ENCODE results near the gene CREB3L1. TPM values are rescaled to one million over a fixed set of nuclear protein-coding genes. Genes with fewer than 3 reads are reported as not detected.

CREB3L1 gene
- total RNA-seq, 4 donors from 2014 or later: 1.3 to 8.7 (median 3.7) TPM

DNA sequence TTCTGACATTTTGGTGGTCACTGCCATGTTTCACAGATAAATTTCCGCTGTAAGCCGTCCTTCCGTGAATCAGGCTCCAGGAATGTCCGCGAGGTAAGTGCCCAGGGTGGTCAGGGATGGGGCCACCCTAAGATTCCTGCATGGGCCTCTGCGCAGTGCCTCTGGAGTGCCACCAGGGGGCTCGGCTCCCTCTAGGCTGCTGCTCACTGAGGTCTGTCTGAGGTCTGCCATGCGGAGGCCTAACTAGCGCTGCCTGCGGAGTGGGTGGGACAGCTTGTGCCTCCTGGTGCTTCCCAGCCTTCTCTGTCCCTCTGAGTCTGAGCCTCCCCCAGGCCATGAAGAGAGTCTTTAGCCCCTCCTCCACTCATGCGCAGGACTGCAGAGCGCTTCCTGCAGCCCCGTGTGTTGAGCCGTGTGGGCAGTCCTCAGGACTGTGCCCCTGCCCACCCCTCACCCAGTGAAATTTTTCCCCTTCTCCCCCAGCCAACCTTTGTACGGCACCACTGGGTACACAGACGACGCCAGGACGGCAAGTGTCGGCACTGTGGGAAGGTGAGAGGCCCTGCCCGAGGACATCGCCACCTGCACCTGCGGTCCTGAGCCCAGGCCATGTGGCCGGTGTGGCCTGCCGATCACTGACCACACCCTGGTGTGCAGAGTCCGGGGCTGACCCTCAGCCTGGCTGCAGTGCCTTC, 92.1 kb downstream of the CREB3L1 start:
- TF ChIP-seq EP300 (IDR thresholded peaks at IDR 0.05) (no peak), POLR2AphosphoS5 (IDR thresholded peaks at IDR 0.05) (no peak), POLR2A (IDR thresholded peaks at IDR 0.05; ENCODE audit: low read depth) (no peak)
- TF ChIP-seq, protein P1, sequence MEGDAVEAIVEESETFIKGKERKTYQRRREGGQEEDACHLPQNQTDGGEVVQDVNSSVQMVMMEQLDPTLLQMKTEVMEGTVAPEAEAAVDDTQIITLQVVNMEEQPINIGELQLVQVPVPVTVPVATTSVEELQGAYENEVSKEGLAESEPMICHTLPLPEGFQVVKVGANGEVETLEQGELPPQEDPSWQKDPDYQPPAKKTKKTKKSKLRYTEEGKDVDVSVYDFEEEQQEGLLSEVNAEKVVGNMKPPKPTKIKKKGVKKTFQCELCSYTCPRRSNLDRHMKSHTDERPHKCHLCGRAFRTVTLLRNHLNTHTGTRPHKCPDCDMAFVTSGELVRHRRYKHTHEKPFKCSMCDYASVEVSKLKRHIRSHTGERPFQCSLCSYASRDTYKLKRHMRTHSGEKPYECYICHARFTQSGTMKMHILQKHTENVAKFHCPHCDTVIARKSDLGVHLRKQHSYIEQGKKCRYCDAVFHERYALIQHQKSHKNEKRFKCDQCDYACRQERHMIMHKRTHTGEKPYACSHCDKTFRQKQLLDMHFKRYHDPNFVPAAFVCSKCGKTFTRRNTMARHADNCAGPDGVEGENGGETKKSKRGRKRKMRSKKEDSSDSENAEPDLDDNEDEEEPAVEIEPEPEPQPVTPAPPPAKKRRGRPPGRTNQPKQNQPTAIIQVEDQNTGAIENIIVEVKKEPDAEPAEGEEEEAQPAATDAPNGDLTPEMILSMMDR (IDR thresholded peaks at IDR 0.05): peak; percentile 55 to 88 (median 60)
- WGBS: 73% methylated on average over 22 of the region's 25 CpGs
- intact Hi-C loops (cut with DNase I): no loop called here

DNA sequence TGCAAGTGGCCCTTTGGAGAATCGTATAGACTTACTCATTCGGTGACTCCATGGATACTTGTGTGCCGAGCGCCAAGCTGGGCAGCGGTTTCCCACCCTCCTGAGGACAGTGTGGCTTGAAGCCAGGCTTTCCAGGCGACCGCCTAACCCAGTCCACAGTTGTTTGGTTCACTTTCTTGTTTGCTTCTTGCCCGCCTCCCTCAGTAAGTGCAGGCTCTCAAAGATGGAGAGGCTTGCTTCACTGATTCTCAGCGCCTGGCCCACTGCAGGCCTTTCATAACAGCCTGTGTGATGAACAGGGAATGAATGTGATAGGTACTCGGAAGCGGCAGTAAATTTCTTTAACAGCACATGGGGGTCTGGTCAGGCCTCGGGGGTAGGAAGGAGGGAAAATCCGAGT, 92.8 kb downstream of the CREB3L1 start:
- H3K4me1 ChIP-seq: peaks cover 12 to 32% (median 16%) of the 10 kb centered on the region in 4 donors
- no peaks in the 10 kb centered on the region for H3K27me3 ChIP-seq
- intact Hi-C loops (cut with DNase I): no loop called here
- no peak for TF ChIP-seq POLR2A (IDR thresholded peaks at IDR 0.05; ENCODE audit: low read depth)
- TF ChIP-seq, protein P1 (IDR thresholded peaks at IDR 0.05): no peak
- TF ChIP-seq EP300 (IDR thresholded peaks at IDR 0.05): no peak
- TF ChIP-seq POLR2AphosphoS5 (IDR thresholded peaks at IDR 0.05): no peak
- no peak overlapping the region for H3K4me3 ChIP-seq
- H3K9me3 ChIP-seq: no peaks in the 10 kb centered on the region
- peaks cover 16 to 82% (median 70%) of the 10 kb centered on the region in 4 donors for H3K36me3 ChIP-seq
- DNase-seq (ENCODE audit: extremely low spot score): no peak
- WGBS: 87% methylated on average over 13 of the region's 13 CpGs
- no peak overlapping the region for H3K27ac ChIP-seq (replicated peaks in 1 of 4)

More for the DNA sequence above, 92.1 kb downstream of the CREB3L1 start:
- DNase-seq (ENCODE audit: extremely low spot score): no peak
- Histone ChIP-seq H3K4me1 (peaks cover 13 to 32% (median 19%) of the 10 kb centered on the region in 4 donors), H3K27me3 (no peaks in the 10 kb centered on the region), H3K27ac (replicated peaks in 1 of 4) (no peak overlapping the region), H3K9me3 (no peaks in the 10 kb centered on the region), H3K4me3 (no peak overlapping the region), H3K36me3 (peaks cover 9 to 75% (median 64%) of the 10 kb centered on the region in 4 donors)

Other genes starting within 250 kb of the CREB3L1 start
- gene PHF21A, start 156.2 kb upstream of the CREB3L1 start, total RNA-seq: 10 to 100 TPM; 31.8 to 47.8 (median 36.1) TPM
- gene DGKZ, start 69.8 kb downstream of the CREB3L1 start, total RNA-seq: 10 to 100 TPM; 39.4 to 85.8 (median 55.4) TPM
- gene MDK, start 104.0 kb downstream of the CREB3L1 start, total RNA-seq: 10 to 100 TPM in 3 of 4 donors, 1 to 10 TPM in 1; 1.2 to 12.8 (median 11.8) TPM
- gene CHRM4, start 114.1 kb downstream of the CREB3L1 start, total RNA-seq: 1 to 10 TPM in 2 of 4 donors, under 1 TPM in 2; 0.34 to 1.5 (median 1.0) TPM

All from esophagus muscularis mucosa (tissue), 4 donors.